ENCODE measurements around the gene ACVR2A. TPM values are rescaled to one million over a fixed set of nuclear protein-coding genes. Genes with fewer than 3 reads are reported as not detected.
A peak's percentile ranks its signal among the peaks of the same experiment; 100 is the strongest.

The ACVR2A gene
- total and polyA plus RNA-seq, 9 of the 15 experiments (the other 6 are each of a cell fraction or from before 2014, with no cell fraction given): 1.2 to 3.9 (median 2.4) TPM

GRCh38 chr2:147862859-147863516 lies 18.2 kb downstream of the ACVR2A start:
- 0% methylated on average over 2 of the region's 2 CpGs for WGBS (ENCODE audit: insufficient coverage, low coverage, missing lambda C conversion rate)
- H3K4me1 ChIP-seq (replicated peaks in 1 of 2; ENCODE audit: control insufficient read depth in 2 of 2, insufficient read depth in 2 of 2, low read length in 2 of 2): no peaks in the 10 kb centered on the region
- H2AFZ ChIP-seq (ENCODE audit: low read depth, low read length): no peak overlapping the region
- ATAC-seq (no peak), DNase-seq (ENCODE audit: extremely low read depth in 1 of 4, low spot score in 3 of 4) (no peak), FAIRE-seq (no peak)
- in situ Hi-C loops (cut with MboI): no loop called here
- no peaks in the 10 kb centered on the region for H3K36me3 ChIP-seq (ENCODE audit: control insufficient read depth, insufficient read depth, low read length)
- H3K9me3 ChIP-seq (replicated peaks; ENCODE audit: control insufficient read depth, insufficient read depth, low read depth, low read length): no peaks in the 10 kb centered on the region
- H3K27ac ChIP-seq (ENCODE audit: extremely low read depth, low read depth, low read length): no peak overlapping the region
- no peak overlapping the region for H3K4me3 ChIP-seq
- intact Hi-C loops (cut with micrococcal nuclease): no loop called here
- no peaks in the 10 kb centered on the region for H4K20me1 ChIP-seq (replicated peaks; ENCODE audit: control insufficient read depth, insufficient read depth, low read length)
- H3K27me3 ChIP-seq (ENCODE audit: control insufficient read depth in 2 of 2, insufficient read depth in 2 of 2, low read length in 2 of 2): no peaks in the 10 kb centered on the region
- no peaks in the 10 kb centered on the region for H3K79me2 ChIP-seq (ENCODE audit: control insufficient read depth, insufficient read depth, low read length)
- CTCF ChIA-PET (ENCODE audit: low intra/inter-chr PET ratio): no interaction called here
- H3K4me2 ChIP-seq (ENCODE audit: insufficient read depth, low read length): no peak overlapping the region
- no peaks in the 10 kb centered on the region for H3K9me1 ChIP-seq (ENCODE audit: control insufficient read depth, insufficient read depth, low read length)
- no peak overlapping the region for H3K9ac ChIP-seq (ENCODE audit: insufficient read depth in 1 of 2, low read depth in 2 of 2, low read length in 2 of 2)
- POLR2A ChIA-PET: no interaction called here
- BruUV-seq (replicated peaks): no TSS peak
- TF ChIP-seq MAX (CRISPR knock-in tag; IDR thresholded peaks at IDR 0.05) (no peak), CBX2 (IDR thresholded peaks at IDR 0.05; ENCODE audit: insufficient read depth, low read length, poor library complexity, severe bottlenecking) (no peak), EZH2 (IDR thresholded peaks at IDR 0.05; ENCODE audit: borderline replicate concordance, low read depth, low read length) (no peak), ZBTB34 (CRISPR knock-in tag; IDR thresholded peaks at IDR 0.05) (no peak), ETV6 (IDR thresholded peaks at IDR 0.05; ENCODE audit: borderline replicate concordance in 1 of 2, low read depth in 2 of 2, low read length in 1 of 2) (no peak), ETV6 (CRISPR knock-in tag; IDR thresholded peaks at IDR 0.05; ENCODE audit: borderline replicate concordance) (no peak), TOE1 (IDR thresholded peaks at IDR 0.05; ENCODE audit: borderline replicate concordance) (no peak), TOE1 (CRISPR knock-in tag; IDR thresholded peaks at IDR 0.05; ENCODE audit: borderline replicate concordance, low read depth) (no peak), ZNF316 (IDR thresholded peaks at IDR 0.05) (peak; percentile 63), RBM25 (IDR thresholded peaks at IDR 0.05; ENCODE audit: low read depth, low read length, severe bottlenecking) (peak; percentile 33), TARDBP (IDR thresholded peaks at IDR 0.05) (no peak), ZBTB12 (CRISPR knock-in tag; IDR thresholded peaks at IDR 0.05) (no peak), TSHZ1 (CRISPR knock-in tag; IDR thresholded peaks at IDR 0.05) (no peak), RCOR1 (IDR thresholded peaks at IDR 0.05; ENCODE audit: borderline replicate concordance in 1 of 2, low read depth in 2 of 2, low read length in 2 of 2) (no peak), PHB (CRISPR knock-in tag; IDR thresholded peaks at IDR 0.05) (no peak), MYNN (IDR thresholded peaks at IDR 0.05) (no peak), MYNN (CRISPR knock-in tag; IDR thresholded peaks at IDR 0.05) (no peak), HDAC2 (IDR thresholded peaks at IDR 0.05) (no peak)
